HG03196 (cell line): ENCODE measurements around the gene FBXL2.
"Not testable (repeated sequence)": the region's sequence is repeated elsewhere in the genome, so short reads cannot be mapped to it uniquely, and the experiment has no call there.

ENCODE experiments used
- ATAC-seq: cut with Tn5 transposase; IDR thresholded peaks from one replicate; pipeline ENCODE4 v1.9.1; 2021; ENCODE audit not compliant: unreplicated experiment

Gene FBXL2

GRCh38 chr3:33380653-33381052 is 103.4 kb downstream of the FBXL2 start:
- no peak for ATAC-seq

- no peak for ATAC-seq
Observed at GRCh38 chr3:33383951-33384350, 106.7 kb downstream of the FBXL2 start.

GRCh38 chr3:33385423-33385822 is 108.2 kb downstream of the FBXL2 start:
- ATAC-seq = no peak

GRCh38 chr3:33386631-33387030 is 109.4 kb downstream of the FBXL2 start:
- ATAC-seq = no peak

- ATAC-seq = no peak
Observed at GRCh38 chr3:33388374-33389100, 111.3 kb downstream of the FBXL2 start.

GRCh38 chr3:33389908-33390307 is 112.7 kb downstream of the FBXL2 start:
- ATAC-seq = no peak

- ATAC-seq = no peak
Observed at GRCh38 chr3:33391255-33391995, 114.2 kb downstream of the FBXL2 start.

GRCh38 chr3:33392144-33392543 is 114.9 kb downstream of the FBXL2 start:
- no peak for ATAC-seq

GRCh38 chr3:33392703-33393125 is 115.5 kb downstream of the FBXL2 start:
- no peak for ATAC-seq

- no peak for ATAC-seq
Observed at GRCh38 chr3:33394403-33395054, 117.3 kb downstream of the FBXL2 start.

- no peak for ATAC-seq
Observed at GRCh38 chr3:33395900-33396299, 118.7 kb downstream of the FBXL2 start.

- no peak for ATAC-seq
Observed at GRCh38 chr3:33398410-33398809, 121.2 kb downstream of the FBXL2 start.

GRCh38 chr3:33401781-33402180 is 124.5 kb downstream of the FBXL2 start:
- no peak for ATAC-seq

GRCh38 chr3:33402936-33403335 is 125.7 kb downstream of the FBXL2 start:
- ATAC-seq = no peak

- ATAC-seq = no peak
Observed at GRCh38 chr3:33403756-33404155, 126.5 kb downstream of the FBXL2 start.

GRCh38 chr3:33410816-33411215 is 133.6 kb downstream of the FBXL2 start:
- ATAC-seq = not testable (repeated sequence)

GRCh38 chr3:33417066-33417673 is 139.9 kb downstream of the FBXL2 start:
- no peak for ATAC-seq

- no peak for ATAC-seq
Observed at GRCh38 chr3:33419948-33420347, 142.7 kb downstream of the FBXL2 start.

- ATAC-seq = no peak
Observed at GRCh38 chr3:33420966-33421365, 143.7 kb downstream of the FBXL2 start.

- no peak for ATAC-seq
Observed at GRCh38 chr3:33424606-33425452, 147.6 kb downstream of the FBXL2 start.

GRCh38 chr3:33425453-33425852 is 148.2 kb downstream of the FBXL2 start:
- ATAC-seq = no peak
